ENCODE data around the gene ZDHHC1. TPM values are rescaled to one million over a fixed set of nuclear protein-coding genes. Genes with fewer than 3 reads are reported as not detected.

ZDHHC1 gene
- total RNA-seq, 4 donors from 2014 or later: 7.1 to 36.3 (median 20.5) TPM

DNA sequence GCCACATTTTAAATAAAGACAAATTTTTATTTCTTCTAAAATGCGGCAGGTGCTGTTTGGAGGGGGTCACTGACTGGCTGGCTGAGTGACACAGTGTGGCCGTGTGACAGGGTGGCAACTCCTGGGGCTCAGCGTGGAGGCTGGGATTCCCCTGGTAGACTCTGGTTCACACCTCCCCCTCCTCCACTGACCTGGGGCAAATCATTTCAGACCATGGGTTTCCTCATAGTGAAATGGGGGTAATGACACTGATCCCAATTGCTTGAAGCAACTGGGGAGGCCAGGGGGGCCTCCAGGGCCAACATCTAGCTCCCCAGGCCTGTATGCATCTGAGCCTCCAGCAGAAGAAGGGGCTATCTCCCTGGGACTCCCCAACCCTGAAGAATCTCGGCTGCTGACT lies 21.2 kb upstream of the ZDHHC1 start:
- intact Hi-C loops (cut with DNase I; ENCODE audit: low total_unique reads) (no loop called here), in situ Hi-C loops (cut with MboI; ENCODE audit: low pct_ligation_motif_present in 1 of 4, low pct_unique_long_range_greater_than_20kb in 1 of 4, low sequenced_read_pairs in 3 of 4) (no loop called here)
- TF ChIP-seq CTCF (IDR thresholded peaks at IDR 0.05) (no peak), EP300 (IDR thresholded peaks at IDR 0.05; ENCODE audit: low read depth) (no peak), POLR2A (IDR thresholded peaks at IDR 0.05) (no peak)
- WGBS, 2 donors (ENCODE audit: low coverage in 1 of 2): 67% methylated on average over 3 of the region's 4 CpGs; no CpG with 5 or more reads in 1 of the 2 donors
- Histone ChIP-seq H3K27ac (peak overlapping the region in 3 of 4 donors; percentile 11 to 90 (median 51)), H3K4me1 (peaks cover 18 to 28% (median 22%) of the 10 kb centered on the region in 4 donors), H3K4me3 (no peak overlapping the region), H3K27me3 (no peaks in the 10 kb centered on the region), H3K36me3 (peaks cover 0 to 22% (median 2%) of the 10 kb centered on the region in 4 donors), H3K9me3 (no peaks in the 10 kb centered on the region)
- no peak for DNase-seq

- intact Hi-C loops (cut with DNase I; ENCODE audit: low total_unique reads): no loop called here
- Histone ChIP-seq H3K4me1 (peaks cover 14 to 26% (median 19%) of the 10 kb centered on the region in 4 donors), H3K4me3 (no peak overlapping the region), H3K27me3 (no peaks in the 10 kb centered on the region), H3K27ac (peak overlapping the region in 1 of 4 donors; percentile 3), H3K36me3 (peaks cover 0 to 22% (median 2%) of the 10 kb centered on the region in 4 donors), H3K9me3 (no peaks in the 10 kb centered on the region)
- peak in 2 of 3 donors; percentile 21 to 30 for TF ChIP-seq POLR2AphosphoS5 (IDR thresholded peaks at IDR 0.05)
- TF ChIP-seq POLR2A (IDR thresholded peaks at IDR 0.05): peak; percentile 19
- no peak for TF ChIP-seq EP300 (IDR thresholded peaks at IDR 0.05; ENCODE audit: low read depth)
- WGBS, 2 donors (ENCODE audit: low coverage in 1 of 2): 95% methylated on average over 23 of the region's 23 CpGs; no CpG with 5 or more reads in 1 of the 2 donors
- DNase-seq: no peak
- in situ Hi-C loops (cut with MboI; ENCODE audit: low pct_ligation_motif_present in 1 of 4, low pct_unique_long_range_greater_than_20kb in 1 of 4, low sequenced_read_pairs in 3 of 4): no loop called here
These were observed 20.4 kb upstream of the ZDHHC1 start for GRCh38 chr16:67436640-67437193.

DNA sequence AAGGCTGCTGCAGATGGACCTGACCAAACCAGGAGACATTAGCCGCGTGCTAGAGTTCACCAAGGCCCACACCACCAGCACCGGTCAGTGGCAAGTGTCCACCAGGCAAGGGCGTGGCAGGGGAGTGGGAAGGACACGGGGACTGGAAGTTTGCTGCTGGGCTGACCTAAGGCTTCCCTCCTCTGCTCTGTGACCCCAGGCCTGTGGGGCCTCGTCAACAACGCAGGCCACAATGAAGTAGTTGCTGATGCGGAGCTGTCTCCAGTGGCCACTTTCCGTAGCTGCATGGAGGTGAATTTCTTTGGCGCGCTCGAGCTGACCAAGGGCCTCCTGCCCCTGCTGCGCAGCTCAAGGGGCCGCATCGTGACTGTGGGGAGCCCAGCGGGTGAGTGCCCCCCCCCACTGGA lies 19.5 kb upstream of the ZDHHC1 start:
- no peaks in the 10 kb centered on the region for H3K9me3 ChIP-seq
- peak overlapping the region; percentile 6 to 91 (median 67) for H3K27ac ChIP-seq
- no peak for DNase-seq
- peaks cover 6 to 22% (median 12%) of the 10 kb centered on the region in 4 donors for H3K4me1 ChIP-seq
- H3K4me3 ChIP-seq: no peak overlapping the region
- TF ChIP-seq POLR2A (IDR thresholded peaks at IDR 0.05) (peak; percentile 23), EP300 (IDR thresholded peaks at IDR 0.05; ENCODE audit: low read depth) (no peak), CTCF (IDR thresholded peaks at IDR 0.05) (peak in 1 of 5 experiments; percentile 8), POLR2AphosphoS5 (IDR thresholded peaks at IDR 0.05) (peak in 1 of 3 donors; percentile 61)
- intact Hi-C loops (cut with DNase I; ENCODE audit: low total_unique reads): no loop called here
- in situ Hi-C loops (cut with MboI; ENCODE audit: low pct_ligation_motif_present in 1 of 4, low pct_unique_long_range_greater_than_20kb in 1 of 4, low sequenced_read_pairs in 3 of 4): no loop called here
- H3K36me3 ChIP-seq: peaks cover 0 to 22% (median 2%) of the 10 kb centered on the region in 4 donors
- 94% methylated on average over 16 of the region's 16 CpGs; no CpG with 5 or more reads in 1 of the 2 donors for WGBS, 2 donors (ENCODE audit: low coverage in 1 of 2)
- no peaks in the 10 kb centered on the region for H3K27me3 ChIP-seq

GRCh38 chr16:67433131-67433719 lies 16.9 kb upstream of the ZDHHC1 start:
- Histone ChIP-seq H3K4me3 (peak overlapping the region; percentile 14 to 57 (median 52)), H3K36me3 (peaks cover 0 to 13% (median 2%) of the 10 kb centered on the region in 4 donors), H3K4me1 (peaks cover 11 to 32% (median 23%) of the 10 kb centered on the region in 4 donors), H3K27ac (peak overlapping the region; percentile 88 to 94 (median 90)), H3K9me3 (no peaks in the 10 kb centered on the region), H3K27me3 (no peaks in the 10 kb centered on the region)
- TF ChIP-seq CTCF (IDR thresholded peaks at IDR 0.05) (no peak), POLR2A (IDR thresholded peaks at IDR 0.05) (no peak), POLR2AphosphoS5 (IDR thresholded peaks at IDR 0.05) (peak in 1 of 3 donors; percentile 58), EP300 (IDR thresholded peaks at IDR 0.05; ENCODE audit: low read depth) (no peak)
- WGBS, 2 donors (ENCODE audit: low coverage in 1 of 2): 92% methylated on average over 4 of the region's 5 CpGs; no CpG with 5 or more reads in 1 of the 2 donors
- in situ Hi-C loops (cut with MboI; ENCODE audit: low pct_ligation_motif_present in 1 of 4, low pct_unique_long_range_greater_than_20kb in 1 of 4, low sequenced_read_pairs in 3 of 4): no loop called here
- no peak for DNase-seq
- intact Hi-C loops (cut with DNase I; ENCODE audit: low total_unique reads): no loop called here
